KBM-7 (cell line): Measurements from ENCODE around the gene GPHN.
"Not testable (repeated sequence)": the region's sequence is repeated elsewhere in the genome, so short reads cannot be mapped to it uniquely, and the experiment has no call there.

Experiments used
- DNase-seq: peaks from one replicate; pipeline ENCODE4 v3.0.0-alpha.2; 2015
- in situ Hi-C: fragments of 300-500 bp; cut with MboI; formaldehyde crosslinking; loops from 2 replicates; pipeline ENCODE4 v1.14.3; 2020; ENCODE audit warnings: low sequenced_read_pairs, low pct_unique_long_range_greater_than_20kb, mixed read lengths

GPHN gene

GRCh38 chr14:66641861-66642635 is 134.1 kb downstream of the GPHN start:
- in situ Hi-C loops = no loop called here
- no peak for DNase-seq

- in situ Hi-C loops = no loop called here
- DNase-seq = no peak
Measured at GRCh38 chr14:66643344-66643743, 135.4 kb downstream of the GPHN start.

GRCh38 chr14:66645716-66646115 is 137.8 kb downstream of the GPHN start:
- no peak for DNase-seq
- in situ Hi-C loops = no loop called here

- in situ Hi-C loops = no loop called here
- DNase-seq = no peak
Measured at GRCh38 chr14:66649498-66649897, 141.6 kb downstream of the GPHN start.

GRCh38 chr14:66650491-66650911 is 142.6 kb downstream of the GPHN start:
- in situ Hi-C loops = no loop called here
- no peak for DNase-seq

GRCh38 chr14:66651536-66652220 is 143.7 kb downstream of the GPHN start:
- no peak for DNase-seq
- in situ Hi-C loops = no loop called here

- in situ Hi-C loops = no loop called here
- DNase-seq = no peak
Measured at GRCh38 chr14:66652525-66653106, 144.7 kb downstream of the GPHN start.

GRCh38 chr14:66657780-66658179 is 149.8 kb downstream of the GPHN start:
- no peak for DNase-seq
- in situ Hi-C loops = no loop called here

GRCh38 chr14:66662374-66662773 is 154.4 kb downstream of the GPHN start:
- DNase-seq = no peak
- in situ Hi-C loops = no loop called here

GRCh38 chr14:66677780-66678179 is 169.8 kb downstream of the GPHN start:
- in situ Hi-C loops = no loop called here
- DNase-seq = no peak

GRCh38 chr14:66680216-66680615 is 172.3 kb downstream of the GPHN start:
- in situ Hi-C loops = no loop called here
- DNase-seq = no peak

GRCh38 chr14:66696326-66696725 is 188.4 kb downstream of the GPHN start:
- in situ Hi-C loops = no loop called here

GRCh38 chr14:66698503-66698902 is 190.6 kb downstream of the GPHN start:
- in situ Hi-C loops = no loop called here
- DNase-seq = no peak

More at GRCh38 chr14:66696326-66696725, 188.4 kb downstream of the GPHN start:
- no peak for DNase-seq

- DNase-seq = no peak
- in situ Hi-C loops = no loop called here
Measured at GRCh38 chr14:66701813-66702212, 193.9 kb downstream of the GPHN start.

GRCh38 chr14:66708267-66708666 is 200.3 kb downstream of the GPHN start:
- DNase-seq = no peak
- in situ Hi-C loops = no loop called here

GRCh38 chr14:66709291-66709690 is 201.3 kb downstream of the GPHN start:
- in situ Hi-C loops = no loop called here
- no peak for DNase-seq

GRCh38 chr14:66714291-66714690 is 206.3 kb downstream of the GPHN start:
- peak; percentile 57 for DNase-seq
- in situ Hi-C loops = not testable (repeated sequence)

- DNase-seq, in situ Hi-C loops: not testable (repeated sequence)
Measured at GRCh38 chr14:66715313-66715712, 207.4 kb downstream of the GPHN start.

- in situ Hi-C loops = no loop called here
- DNase-seq = no peak
Measured at GRCh38 chr14:66716227-66716626, 208.3 kb downstream of the GPHN start.

- in situ Hi-C loops = no loop called here
- DNase-seq = peak; percentile 93
Measured at GRCh38 chr14:66717561-66718140, 209.7 kb downstream of the GPHN start.
